ENCODE results near the gene DDIT3. TPM values are rescaled to one million over a fixed set of nuclear protein-coding genes. Genes with fewer than 3 reads are reported as not detected.

Gene DDIT3
- 8.5 TPM for total RNA-seq

GRCh38 chr12:57520053-57520818 is at the start of gene DDIT3:
Gene DDIT3, minus strand, starts transcription at chr12:57520514. Its CDS starts 3,108 bp downstream, at chr12:57517406.

GRCh38 chr12:57549909-57550640 is 29.8 kb upstream of the DDIT3 start, which contains the start of gene KIF5A:
Gene KIF5A, plus strand, starts transcription at chr12:57550044. Its CDS starts 228 bp downstream, at chr12:57550272.

GRCh38 chr12:57546438-57547287 is 26.3 kb upstream of the DDIT3 start, which contains the start of gene DCTN2:
Gene DCTN2, minus strand, starts transcription at chr12:57547192. Its CDS starts 129 bp downstream, at chr12:57547063.

GRCh38 chr12:57522011-57522886 is 1.9 kb upstream of the DDIT3 start, which contains the start of gene MBD6:
Gene MBD6, plus strand, starts transcription at chr12:57522824. Its CDS starts 1,480 bp downstream, at chr12:57524304.

DNA sequence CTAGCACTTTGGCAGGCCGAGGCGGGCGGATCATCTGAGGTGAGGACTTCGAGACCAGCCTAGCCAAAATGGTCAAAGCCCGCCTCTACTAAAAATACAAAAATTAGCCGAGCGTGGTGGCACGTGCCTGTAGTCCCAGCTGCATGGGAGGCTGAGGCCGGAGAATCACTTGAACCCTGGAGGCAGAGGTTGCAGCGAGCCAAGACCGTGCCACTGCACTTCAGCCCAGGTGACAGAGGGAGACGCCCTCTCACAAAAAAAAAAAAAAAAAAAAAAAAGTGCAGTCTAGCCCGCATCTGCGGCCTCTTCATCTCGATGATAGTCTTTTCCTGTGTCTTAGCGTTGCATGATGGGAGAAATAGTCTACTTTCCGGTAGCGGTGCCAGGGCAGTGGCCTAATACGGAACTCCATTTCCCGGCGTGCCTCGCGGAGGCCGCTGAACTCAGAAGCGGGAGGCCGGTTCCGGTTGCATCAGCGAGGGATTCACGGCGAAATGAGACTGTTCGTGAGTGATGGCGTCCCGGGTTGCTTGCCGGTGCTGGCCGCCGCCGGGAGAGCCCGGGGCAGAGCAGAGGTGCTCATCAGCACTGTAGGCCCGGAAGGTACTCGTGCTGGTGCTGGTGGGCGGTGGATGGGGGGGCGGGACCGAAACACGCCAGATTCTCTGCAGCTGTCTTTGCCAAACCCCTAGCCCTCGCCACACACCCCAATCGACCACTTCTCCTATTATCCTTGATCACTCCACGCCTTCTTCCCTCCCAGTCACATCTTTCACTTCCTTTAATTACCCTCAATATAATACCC is 32.5 kb downstream of the DDIT3 start, which contains the start of gene MARS1:
Gene MARS1, plus strand, starts transcription at position 472 of the 805 bp plus-strand sequence. Its CDS starts 23 bp downstream, at position 495.

DNA sequence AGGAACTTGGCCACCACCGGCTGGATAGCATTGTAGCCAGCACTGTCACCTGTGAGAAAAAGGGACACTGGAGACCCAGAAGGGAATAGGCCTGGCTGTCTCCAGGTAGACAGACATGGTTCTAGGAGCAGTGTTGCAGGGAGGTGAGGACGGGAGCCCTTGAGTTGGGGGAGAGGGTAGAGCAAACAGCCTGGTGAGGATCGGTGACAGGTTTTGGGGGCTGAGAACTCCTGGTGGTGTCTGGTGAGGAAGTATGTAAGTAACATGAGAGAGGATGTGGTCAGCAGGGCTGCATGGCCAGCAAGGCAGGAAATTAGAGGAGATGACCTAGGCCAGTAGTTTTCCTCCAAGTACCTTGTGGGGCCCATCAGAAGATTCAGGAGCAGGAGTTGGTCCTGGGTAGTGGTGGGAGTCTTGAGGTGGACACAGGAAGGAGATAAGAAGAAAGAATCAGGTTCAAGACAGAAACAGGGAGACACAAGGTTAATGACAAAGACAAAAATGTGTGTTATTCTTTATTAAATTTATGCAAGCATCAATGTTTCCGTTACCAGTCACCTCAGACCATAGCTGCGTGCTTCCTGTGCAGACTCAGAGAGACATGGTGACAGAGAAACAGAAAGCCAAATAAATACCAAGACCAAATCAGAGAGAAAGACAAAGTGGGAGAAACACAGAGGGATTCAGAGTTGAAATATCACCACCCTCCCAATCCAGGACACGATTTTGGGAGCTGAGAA is 40.8 kb downstream of the DDIT3 start, which contains the start of gene ARHGAP9:
Gene ARHGAP9, minus strand, starts transcription at position 491 of the 740 bp plus-strand sequence. Its CDS starts 460 bp downstream, at position 31.

Small RNA genes lying within 50 kb of the gene (small RNA-seq; reads per million reads assigned to genes)
- not detected for gene MIR616

Other genes starting within 250 kb of the DDIT3 start
- gene R3HDM2, start 89.5 kb downstream of the DDIT3 start, total RNA-seq = 38.5 TPM
- gene INHBC, start 85.7 kb downstream of the DDIT3 start, total RNA-seq = not detected
- not detected for gene INHBE, start 65.2 kb downstream of the DDIT3 start, total RNA-seq
- gene GLI1, start 60.7 kb downstream of the DDIT3 start, total RNA-seq = 1.6 TPM
- gene ARHGAP9, start 40.6 kb downstream of the DDIT3 start, total RNA-seq = 2.1 TPM
- 112 TPM for gene MARS1, start 32.4 kb downstream of the DDIT3 start, total RNA-seq
- gene MBD6, start 2.3 kb upstream of the DDIT3 start, total RNA-seq = 4.2 TPM
- gene DCTN2, start 26.7 kb upstream of the DDIT3 start, total RNA-seq = 127 TPM
- 114 TPM for gene KIF5A, start 29.5 kb upstream of the DDIT3 start, total RNA-seq
- gene PIP4K2C, start 70.7 kb upstream of the DDIT3 start, total RNA-seq = 19.6 TPM
- gene DTX3, start 84.3 kb upstream of the DDIT3 start, total RNA-seq = 58.1 TPM
- gene ARHGEF25, start 90.9 kb upstream of the DDIT3 start, total RNA-seq = 22.4 TPM
- gene B4GALNT1, start 112.7 kb upstream of the DDIT3 start, total RNA-seq = 47.5 TPM
- gene OS9, start 173.6 kb upstream of the DDIT3 start, total RNA-seq = 131 TPM
- gene AGAP2, start 218.2 kb upstream of the DDIT3 start, total RNA-seq = 55.6 TPM
- 52.6 TPM for gene TSPAN31, start 224.5 kb upstream of the DDIT3 start, total RNA-seq
- gene CDK4, start 231.8 kb upstream of the DDIT3 start, total RNA-seq = 60.4 TPM
- 21.7 TPM for gene MARCHF9, start 234.6 kb upstream of the DDIT3 start, total RNA-seq
- not detected for gene CYP27B1, start 246.6 kb upstream of the DDIT3 start, total RNA-seq

Measured in diencephalon (tissue), 1 donor.